Measurements from ENCODE around the gene MYO1A.
A peak's percentile ranks its signal among the peaks of the same experiment; 100 is the strongest.

Gene MYO1A

GRCh38 chr12:57093415-57094207 lies 43.7 kb upstream of the MYO1A start:
- H4K20me1 ChIP-seq = peaks cover 50% of the 10 kb centered on the region
- no peaks in the 10 kb centered on the region for H3K27me3 ChIP-seq
- H3K4me1 ChIP-seq = peaks cover 70% of the 10 kb centered on the region
- peak overlapping the region; percentile 78 for H3K4me2 ChIP-seq
- H3K27ac ChIP-seq = peak overlapping the region; percentile 57
- H3K9me3 ChIP-seq = no peaks in the 10 kb centered on the region
- no peak for TF ChIP-seq Cebpa-rat (IDR thresholded peaks at IDR 0.05)
- peaks cover 74% of the 10 kb centered on the region for H3K36me3 ChIP-seq
- peak overlapping the region; percentile 33; the same call in 1 of the 2 replicates for H3K9ac ChIP-seq
- H3K4me3 ChIP-seq = 0 out of 2 replicates have a peak overlapping the region, but pooled peaks have one; percentile 12

GRCh38 chr12:57092876-57093414 lies 43.0 kb upstream of the MYO1A start:
- H3K4me1 ChIP-seq = peaks cover 68% of the 10 kb centered on the region
- TF ChIP-seq Cebpa-rat (IDR thresholded peaks at IDR 0.05) = no peak
- no peaks in the 10 kb centered on the region for H3K9me3 ChIP-seq
- H3K36me3 ChIP-seq = peaks cover 67% of the 10 kb centered on the region
- peak overlapping the region; percentile 78 for H3K4me2 ChIP-seq
- no peaks in the 10 kb centered on the region for H3K27me3 ChIP-seq
- H3K4me3 ChIP-seq = no peak overlapping the region
- H4K20me1 ChIP-seq = peaks cover 50% of the 10 kb centered on the region
- no peak overlapping the region for H3K27ac ChIP-seq
- 0 out of 2 replicates have a peak overlapping the region, but pooled peaks have one; percentile 16 for H3K9ac ChIP-seq

GRCh38 chr12:57092529-57092862 lies 42.6 kb upstream of the MYO1A start:
- Histone ChIP-seq H3K4me3 (no peak overlapping the region), H4K20me1 (peaks cover 50% of the 10 kb centered on the region), H3K9ac (0 out of 2 replicates have a peak overlapping the region, but pooled peaks have one; percentile 16), H3K36me3 (peaks cover 63% of the 10 kb centered on the region), H3K9me3 (no peaks in the 10 kb centered on the region), H3K4me1 (peaks cover 64% of the 10 kb centered on the region), H3K27ac (0 out of 2 replicates have a peak overlapping the region, but pooled peaks have one; percentile 35), H3K27me3 (no peaks in the 10 kb centered on the region), H3K4me2 (no peak overlapping the region)
- no peak for TF ChIP-seq Cebpa-rat (IDR thresholded peaks at IDR 0.05)

- Histone ChIP-seq H3K27me3 (no peaks in the 10 kb centered on the region), H3K9ac (0 out of 2 replicates have a peak overlapping the region, but pooled peaks have one; percentile 88), H4K20me1 (peaks cover 50% of the 10 kb centered on the region), H3K27ac (peak overlapping the region; percentile 35; the same call in 1 of the 2 replicates), H3K4me3 (no peak overlapping the region), H3K36me3 (peaks cover 56% of the 10 kb centered on the region), H3K9me3 (no peaks in the 10 kb centered on the region), H3K4me1 (peaks cover 58% of the 10 kb centered on the region), H3K4me2 (peak overlapping the region; percentile 87)
- no peak for TF ChIP-seq Cebpa-rat (IDR thresholded peaks at IDR 0.05)
Measured at GRCh38 chr12:57091638-57092528, 42.0 kb upstream of the MYO1A start.

GRCh38 chr12:57090924-57091637 lies 41.2 kb upstream of the MYO1A start:
- no peaks in the 10 kb centered on the region for H3K27me3 ChIP-seq
- peaks cover 46% of the 10 kb centered on the region for H4K20me1 ChIP-seq
- peak overlapping the region; percentile 88 for H3K9ac ChIP-seq
- H3K4me3 ChIP-seq = peak overlapping the region; percentile 90; the same call in 1 of the 2 replicates
- H3K36me3 ChIP-seq = peaks cover 48% of the 10 kb centered on the region
- H3K9me3 ChIP-seq = no peaks in the 10 kb centered on the region
- H3K4me2 ChIP-seq = peak overlapping the region; percentile 87
- no peak for TF ChIP-seq Cebpa-rat (IDR thresholded peaks at IDR 0.05)
- peaks cover 54% of the 10 kb centered on the region for H3K4me1 ChIP-seq
- H3K27ac ChIP-seq = peak overlapping the region; percentile 82; the same call in 1 of the 2 replicates

GRCh38 chr12:57090490-57090889 lies 40.6 kb upstream of the MYO1A start:
- H3K4me1 ChIP-seq = peaks cover 54% of the 10 kb centered on the region
- no peaks in the 10 kb centered on the region for H3K9me3 ChIP-seq
- H3K4me3 ChIP-seq = peak overlapping the region; percentile 90
- peaks cover 42% of the 10 kb centered on the region for H4K20me1 ChIP-seq
- H3K27ac ChIP-seq = peak overlapping the region; percentile 82; the same call in 1 of the 2 replicates
- H3K36me3 ChIP-seq = peaks cover 42% of the 10 kb centered on the region
- H3K4me2 ChIP-seq = peak overlapping the region; percentile 87
- no peak for TF ChIP-seq Cebpa-rat (IDR thresholded peaks at IDR 0.05)
- H3K27me3 ChIP-seq = no peaks in the 10 kb centered on the region
- peak overlapping the region; percentile 88 for H3K9ac ChIP-seq

GRCh38 chr12:57089271-57090245 lies 39.6 kb upstream of the MYO1A start:
- Histone ChIP-seq H3K36me3 (peaks cover 33% of the 10 kb centered on the region), H4K20me1 (peaks cover 33% of the 10 kb centered on the region), H3K9ac (peak overlapping the region; percentile 88), H3K27me3 (no peaks in the 10 kb centered on the region), H3K4me3 (peak overlapping the region; percentile 90), H3K4me2 (peak overlapping the region; percentile 87), H3K27ac (peak overlapping the region; percentile 82), H3K9me3 (no peaks in the 10 kb centered on the region), H3K4me1 (peaks cover 54% of the 10 kb centered on the region)
- TF ChIP-seq Cebpa-rat (IDR thresholded peaks at IDR 0.05) = no peak

Measured in BLaER1 (cell line).